WTC11 (cell line): ENCODE data around the gene QSOX2. TPM values are rescaled to one million over a fixed set of nuclear protein-coding genes. Genes with fewer than 3 reads are reported as not detected.

ENCODE experiments used
- ATAC-seq: fragments of 200-7000 bp; cut with Tn5 transposase; 2 replicates; pipeline ENCODE4 v1.10.0; 2021; ENCODE audit warnings: mild to moderate bottlenecking, moderate library complexity
- CTCF ChIA-PET: fragments of 300-600 bp; sonication (Branson Sonifier 250); formaldehyde crosslinking; loops from one replicate; lab custom pipeline; 2021; ENCODE audit warnings: antibody characterized with exemption; lab: Charles Lee
- POLR2A ChIA-PET: fragments of 350-600 bp; sonication (Branson Sonifier 250); formaldehyde crosslinking; loops from one replicate; lab custom pipeline; 2021; ENCODE audit warnings: antibody characterized with exemption; lab: Charles Lee
- DNase-seq: peaks from one replicate; pipeline ENCODE4 v3.0.0; 2021; ENCODE audit warnings: low spot score
- H3K27ac Mint-ChIP-seq: 2 replicates; pipeline ENCODE4 v1.8.0; 2021; ENCODE audit warnings: mixed read lengths
- H3K27me3 Mint-ChIP-seq: 2 replicates; pipeline ENCODE4 v1.8.0; 2021; ENCODE audit warnings: low read depth, mild to moderate bottlenecking, moderate library complexity, mixed read lengths
- H3K36me3 Mint-ChIP-seq: 2 replicates; pipeline ENCODE4 v1.8.0; 2021; ENCODE audit warnings: mixed read lengths
- H3K4me1 Mint-ChIP-seq: 2 replicates; pipeline ENCODE4 v1.8.0; 2022; ENCODE audit warnings: mixed read lengths
- H3K4me3 Mint-ChIP-seq: 2 replicates; pipeline ENCODE4 v1.8.0; 2021; ENCODE audit warnings: mild to moderate bottlenecking, moderate library complexity, mixed read lengths
- H3K9me3 Mint-ChIP-seq: 2 replicates; pipeline ENCODE4 v1.8.0; 2021; ENCODE audit warnings: mixed read lengths
- ESRRA ChIP-seq: sonication (generic); formaldehyde crosslinking; IDR thresholded peaks from 2 replicates; pipeline ENCODE4 v1.8.1; 2022; ENCODE audit warnings: mild to moderate bottlenecking, missing genetic modification reagents, borderline replicate concordance
- ETV6 ChIP-seq: sonication (generic); formaldehyde crosslinking; IDR thresholded peaks from 2 replicates; pipeline ENCODE4 v1.8.1; 2022; ENCODE audit warnings: mild to moderate bottlenecking, missing genetic modification reagents
- FOXP1 ChIP-seq: sonication (generic); formaldehyde crosslinking; IDR thresholded peaks from 2 replicates; pipeline ENCODE4 v1.8.0; 2022; ENCODE audit warnings: missing genetic modification reagents, mild to moderate bottlenecking, moderate library complexity, borderline replicate concordance
- NFATC4 ChIP-seq: fragments of 250-450 bp; sonication (Bioruptor Pico); IDR thresholded peaks from 2 replicates; pipeline ENCODE4 v1.9.0; 2021; ENCODE audit warnings: mild to moderate bottlenecking
- SMAD4 ChIP-seq: sonication (generic); formaldehyde crosslinking; IDR thresholded peaks from 2 replicates; pipeline ENCODE4 v1.8.0; 2022; ENCODE audit warnings: mild to moderate bottlenecking, missing genetic modification reagents
- STAT6 ChIP-seq: sonication (generic); formaldehyde crosslinking; conservative IDR thresholded peaks from 2 replicates; pipeline ENCODE4 v1.8.1; 2023; ENCODE audit warnings: mild to moderate bottlenecking, low read depth, missing genetic modification reagents, moderate library complexity
- TCF7 ChIP-seq: sonication (generic); formaldehyde crosslinking; IDR thresholded peaks from 2 replicates; pipeline ENCODE4 v1.8.0; 2022; ENCODE audit warnings: mild to moderate bottlenecking, low read depth, missing genetic modification reagents, moderate library complexity
- TP53 ChIP-seq: sonication (generic); formaldehyde crosslinking; IDR thresholded peaks from 2 replicates; pipeline ENCODE4 v1.8.1; 2023; ENCODE audit warnings: mild to moderate bottlenecking, missing genetic modification reagents
- ZNF138 ChIP-seq: sonication (generic); formaldehyde crosslinking; conservative IDR thresholded peaks from 2 replicates; pipeline ENCODE4 v1.8.1; 2022; ENCODE audit warnings: mild to moderate bottlenecking, moderate library complexity, missing genetic modification reagents
- ZNF317 ChIP-seq: sonication (generic); formaldehyde crosslinking; IDR thresholded peaks from 2 replicates; pipeline ENCODE4 v1.8.1; 2023; ENCODE audit warnings: low read depth, mild to moderate bottlenecking, moderate library complexity, missing genetic modification reagents, borderline replicate concordance
- ZNF416 ChIP-seq: fragments of 250-450 bp; sonication (Bioruptor Pico); IDR thresholded peaks from 2 replicates; pipeline ENCODE4 v1.9.0; 2021; ENCODE audit warnings: mild to moderate bottlenecking, inconsistent platforms
- ZNF423 ChIP-seq: fragments of 250-450 bp; sonication (Bioruptor Pico); IDR thresholded peaks from 2 replicates; pipeline ENCODE4 v2.1.2; 2022; ENCODE audit warnings: mild to moderate bottlenecking, moderate library complexity
- total RNA-seq: library from RNA; stranded (reverse); gene quantifications from 3 replicates; pipeline ENCODE4 v1.2.3, GENCODE V29; 2021
- TF ChIP-seq, protein P1 (sequence below): sonication (generic); formaldehyde crosslinking; IDR thresholded peaks from 2 replicates; pipeline ENCODE4 v1.8.1; 2023; ENCODE audit warnings: mild to moderate bottlenecking, missing genetic modification reagents, moderate library complexity
- TF ChIP-seq, protein P2 (sequence below): sonication (generic); formaldehyde crosslinking; IDR thresholded peaks from 2 replicates; pipeline ENCODE4 v1.8.0; 2022; ENCODE audit warnings: missing genetic modification reagents
- TF ChIP-seq, protein P3 (sequence below): sonication (generic); formaldehyde crosslinking; IDR thresholded peaks from 2 replicates; pipeline ENCODE4 v1.8.0; 2023; ENCODE audit warnings: mild to moderate bottlenecking, missing genetic modification reagents
- TF ChIP-seq, protein P4 (sequence below): sonication (generic); formaldehyde crosslinking; IDR thresholded peaks from 2 replicates; pipeline ENCODE4 v1.8.0; 2022; ENCODE audit warnings: mild to moderate bottlenecking, missing genetic modification reagents
- TF ChIP-seq, protein P5 (sequence below): fragments of 250-450 bp; sonication (Bioruptor Pico); conservative IDR thresholded peaks from 2 replicates; pipeline ENCODE4 v1.9.0; 2021; ENCODE audit warnings: mild to moderate bottlenecking

QSOX2 gene
- total RNA-seq, 1 experiment from 2014 or later = 33.2 TPM

DNA sequence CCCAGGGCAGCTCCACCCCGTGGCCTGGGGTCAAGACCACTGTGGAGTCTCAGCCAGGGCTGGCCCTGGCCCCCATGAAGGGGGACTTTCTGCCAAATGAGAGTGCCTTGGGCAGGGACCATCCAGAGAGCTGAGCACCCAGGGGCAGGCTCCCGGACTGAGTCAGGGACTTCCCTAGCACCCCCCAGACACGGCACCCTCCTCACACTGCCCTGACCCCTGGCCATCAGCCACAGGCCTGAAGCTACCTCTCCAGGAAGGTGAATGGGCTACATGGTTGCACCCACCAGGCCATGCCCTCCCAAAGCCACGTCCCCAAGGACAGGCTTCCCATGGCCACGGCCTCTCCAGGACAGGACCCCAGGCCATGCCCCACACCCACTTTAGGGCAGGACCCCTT lies 48.8 kb upstream of the QSOX2 start:
- Mint-ChIP-seq H3K27me3 (no peaks in the 10 kb centered on the region), H3K36me3 (no peaks in the 10 kb centered on the region), H3K4me3 (no peak overlapping the region), H3K9me3 (no peaks in the 10 kb centered on the region), H3K4me1 (peaks cover 3% of the 10 kb centered on the region), H3K27ac (no peak overlapping the region)
- ATAC-seq (no peak), DNase-seq (no peak)
- no peak for TF ChIP-seq ZNF423
- no peak for TF ChIP-seq FOXP1 (CRISPR knock-in tag)
- TF ChIP-seq, protein P1, sequence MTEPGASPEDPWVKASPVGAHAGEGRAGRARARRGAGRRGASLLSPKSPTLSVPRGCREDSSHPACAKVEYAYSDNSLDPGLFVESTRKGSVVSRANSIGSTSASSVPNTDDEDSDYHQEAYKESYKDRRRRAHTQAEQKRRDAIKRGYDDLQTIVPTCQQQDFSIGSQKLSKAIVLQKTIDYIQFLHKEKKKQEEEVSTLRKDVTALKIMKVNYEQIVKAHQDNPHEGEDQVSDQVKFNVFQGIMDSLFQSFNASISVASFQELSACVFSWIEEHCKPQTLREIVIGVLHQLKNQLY (CRISPR knock-in tag) = no peak
- TF ChIP-seq, protein P2, sequence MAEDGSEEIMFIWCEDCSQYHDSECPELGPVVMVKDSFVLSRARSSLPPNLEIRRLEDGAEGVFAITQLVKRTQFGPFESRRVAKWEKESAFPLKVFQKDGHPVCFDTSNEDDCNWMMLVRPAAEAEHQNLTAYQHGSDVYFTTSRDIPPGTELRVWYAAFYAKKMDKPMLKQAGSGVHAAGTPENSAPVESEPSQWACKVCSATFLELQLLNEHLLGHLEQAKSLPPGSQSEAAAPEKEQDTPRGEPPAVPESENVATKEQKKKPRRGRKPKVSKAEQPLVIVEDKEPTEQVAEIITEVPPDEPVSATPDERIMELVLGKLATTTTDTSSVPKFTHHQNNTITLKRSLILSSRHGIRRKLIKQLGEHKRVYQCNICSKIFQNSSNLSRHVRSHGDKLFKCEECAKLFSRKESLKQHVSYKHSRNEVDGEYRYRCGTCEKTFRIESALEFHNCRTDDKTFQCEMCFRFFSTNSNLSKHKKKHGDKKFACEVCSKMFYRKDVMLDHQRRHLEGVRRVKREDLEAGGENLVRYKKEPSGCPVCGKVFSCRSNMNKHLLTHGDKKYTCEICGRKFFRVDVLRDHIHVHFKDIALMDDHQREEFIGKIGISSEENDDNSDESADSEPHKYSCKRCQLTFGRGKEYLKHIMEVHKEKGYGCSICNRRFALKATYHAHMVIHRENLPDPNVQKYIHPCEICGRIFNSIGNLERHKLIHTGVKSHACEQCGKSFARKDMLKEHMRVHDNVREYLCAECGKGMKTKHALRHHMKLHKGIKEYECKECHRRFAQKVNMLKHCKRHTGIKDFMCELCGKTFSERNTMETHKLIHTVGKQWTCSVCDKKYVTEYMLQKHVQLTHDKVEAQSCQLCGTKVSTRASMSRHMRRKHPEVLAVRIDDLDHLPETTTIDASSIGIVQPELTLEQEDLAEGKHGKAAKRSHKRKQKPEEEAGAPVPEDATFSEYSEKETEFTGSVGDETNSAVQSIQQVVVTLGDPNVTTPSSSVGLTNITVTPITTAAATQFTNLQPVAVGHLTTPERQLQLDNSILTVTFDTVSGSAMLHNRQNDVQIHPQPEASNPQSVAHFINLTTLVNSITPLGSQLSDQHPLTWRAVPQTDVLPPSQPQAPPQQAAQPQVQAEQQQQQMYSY = no peak
- no peak for TF ChIP-seq SMAD4 (CRISPR knock-in tag)
- TF ChIP-seq ZNF416 (CRISPR knock-in tag) = no peak
- TF ChIP-seq ESRRA = no peak
- TF ChIP-seq, protein P3, sequence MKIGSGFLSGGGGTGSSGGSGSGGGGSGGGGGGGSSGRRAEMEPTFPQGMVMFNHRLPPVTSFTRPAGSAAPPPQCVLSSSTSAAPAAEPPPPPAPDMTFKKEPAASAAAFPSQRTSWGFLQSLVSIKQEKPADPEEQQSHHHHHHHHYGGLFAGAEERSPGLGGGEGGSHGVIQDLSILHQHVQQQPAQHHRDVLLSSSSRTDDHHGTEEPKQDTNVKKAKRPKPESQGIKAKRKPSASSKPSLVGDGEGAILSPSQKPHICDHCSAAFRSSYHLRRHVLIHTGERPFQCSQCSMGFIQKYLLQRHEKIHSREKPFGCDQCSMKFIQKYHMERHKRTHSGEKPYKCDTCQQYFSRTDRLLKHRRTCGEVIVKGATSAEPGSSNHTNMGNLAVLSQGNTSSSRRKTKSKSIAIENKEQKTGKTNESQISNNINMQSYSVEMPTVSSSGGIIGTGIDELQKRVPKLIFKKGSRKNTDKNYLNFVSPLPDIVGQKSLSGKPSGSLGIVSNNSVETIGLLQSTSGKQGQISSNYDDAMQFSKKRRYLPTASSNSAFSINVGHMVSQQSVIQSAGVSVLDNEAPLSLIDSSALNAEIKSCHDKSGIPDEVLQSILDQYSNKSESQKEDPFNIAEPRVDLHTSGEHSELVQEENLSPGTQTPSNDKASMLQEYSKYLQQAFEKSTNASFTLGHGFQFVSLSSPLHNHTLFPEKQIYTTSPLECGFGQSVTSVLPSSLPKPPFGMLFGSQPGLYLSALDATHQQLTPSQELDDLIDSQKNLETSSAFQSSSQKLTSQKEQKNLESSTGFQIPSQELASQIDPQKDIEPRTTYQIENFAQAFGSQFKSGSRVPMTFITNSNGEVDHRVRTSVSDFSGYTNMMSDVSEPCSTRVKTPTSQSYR (CRISPR knock-in tag) = no peak
- TF ChIP-seq, protein P4, sequence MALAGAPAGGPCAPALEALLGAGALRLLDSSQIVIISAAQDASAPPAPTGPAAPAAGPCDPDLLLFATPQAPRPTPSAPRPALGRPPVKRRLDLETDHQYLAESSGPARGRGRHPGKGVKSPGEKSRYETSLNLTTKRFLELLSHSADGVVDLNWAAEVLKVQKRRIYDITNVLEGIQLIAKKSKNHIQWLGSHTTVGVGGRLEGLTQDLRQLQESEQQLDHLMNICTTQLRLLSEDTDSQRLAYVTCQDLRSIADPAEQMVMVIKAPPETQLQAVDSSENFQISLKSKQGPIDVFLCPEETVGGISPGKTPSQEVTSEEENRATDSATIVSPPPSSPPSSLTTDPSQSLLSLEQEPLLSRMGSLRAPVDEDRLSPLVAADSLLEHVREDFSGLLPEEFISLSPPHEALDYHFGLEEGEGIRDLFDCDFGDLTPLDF = no peak
- TF ChIP-seq TP53 (CRISPR knock-in tag) = no peak
- TF ChIP-seq, protein P5, sequence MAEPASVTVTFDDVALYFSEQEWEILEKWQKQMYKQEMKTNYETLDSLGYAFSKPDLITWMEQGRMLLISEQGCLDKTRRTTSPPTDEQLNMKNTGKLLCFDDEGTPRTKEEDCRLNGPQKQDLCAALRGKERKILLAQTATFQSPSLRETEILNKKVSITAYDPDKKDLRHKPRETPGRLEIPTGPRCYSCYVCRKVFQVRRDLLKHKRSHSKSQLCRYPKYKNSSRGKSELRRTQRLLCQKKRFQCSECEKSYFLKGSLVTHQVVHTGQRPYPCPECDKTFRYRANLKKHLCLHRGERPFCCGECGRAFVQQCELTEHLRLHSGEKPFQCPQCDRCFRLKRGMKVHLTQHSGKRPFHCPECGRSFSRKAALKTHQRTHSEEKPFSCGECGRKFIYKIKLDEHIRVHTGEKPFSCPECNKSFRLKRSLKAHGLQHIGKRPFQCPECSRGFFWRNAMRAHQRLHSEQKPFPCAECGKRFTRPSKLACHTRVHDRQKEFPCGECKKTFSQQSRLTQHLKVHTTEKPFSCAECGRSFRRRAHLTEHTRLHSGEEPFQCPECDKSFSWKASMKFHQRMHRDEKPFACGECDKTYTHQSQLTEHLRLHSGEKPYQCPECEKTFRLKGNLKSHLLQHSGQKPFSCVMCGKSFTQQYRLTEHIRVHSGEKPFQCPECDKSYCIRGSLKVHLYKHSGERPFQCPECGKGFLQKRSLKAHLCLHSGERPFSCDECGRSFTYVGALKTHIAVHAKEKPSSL (CRISPR knock-in tag) = no peak
- TF ChIP-seq TCF7 (CRISPR knock-in tag) = no peak
- TF ChIP-seq ZNF138 (CRISPR knock-in tag) = no peak
- no peak for TF ChIP-seq ZNF317 (CRISPR knock-in tag)
- TF ChIP-seq NFATC4 (CRISPR knock-in tag) = no peak
- TF ChIP-seq ETV6 = no peak
- no peak for TF ChIP-seq STAT6 (CRISPR knock-in tag)
- POLR2A ChIA-PET = no interaction called here
- CTCF ChIA-PET = no interaction called here
